Mucosa of descending colon (tissue), 3 donors: ENCODE measurements around the gene GUCA1A. TPM values are rescaled to one million over a fixed set of nuclear protein-coding genes. Genes with fewer than 3 reads are reported as not detected.
"Not testable (repeated sequence)": the region's sequence is repeated elsewhere in the genome, so short reads cannot be mapped to it uniquely, and the experiment has no call there.

Experiments used
- ATAC-seq: fragments of 200-7000 bp; cut with Tn5 transposase; one replicate; pipeline ENCODE4 v1.9.1; 2020; ENCODE audit warnings: mild to moderate bottlenecking, moderate library complexity
- DNase-seq, 3 donors: peaks; one replicate each; pipeline ENCODE4 v3.0.0-alpha.2; 2020
- H3K36me3 ChIP-seq: fragments of 200-600 bp; one replicate; pipeline ENCODE4 v1.8.0; 2021; ENCODE audit warnings: low read depth, mild to moderate bottlenecking
- H3K4me1 ChIP-seq: fragments of 200-600 bp; one replicate; pipeline ENCODE4 v1.8.0; 2021; ENCODE audit warnings: low read depth, mild to moderate bottlenecking
- H3K4me3 ChIP-seq: fragments of 200-600 bp; one replicate; pipeline ENCODE4 v1.8.0; 2021; ENCODE audit warnings: mild to moderate bottlenecking
- H3K9me3 ChIP-seq: fragments of 200-600 bp; one replicate; pipeline ENCODE4 v1.8.0; 2021; ENCODE audit warnings: mild to moderate bottlenecking
- intact Hi-C, 2 donors: fragments of 100-400 bp; cut with DNase I in 1 of 2; cut with micrococcal nuclease in 1 of 2; formaldehyde crosslinking; loops; one replicate each; pipeline versions ENCODE4 v1.11.0 to v1.11.1; 2022; cut with DNase I, micrococcal nuclease
- total RNA-seq, 3 donors: library from RNA; stranded (reverse); fragmentation: NEBNext Ultra II Directional in 2 of 3; extraction: Animal tissue kit (Norgen Biotek cat#: 25700) in 2 of 3; gene quantifications; one replicate each; pipeline versions ENCODE4 v1.2.1 to v1.2.4, GENCODE V29; 2021 to 2023
- TF ChIP-seq, protein P1 (sequence below): fragments of 200-600 bp; IDR thresholded peaks from one replicate; pipeline ENCODE4 v1.8.0; 2022; ENCODE audit warnings: antibody characterized with exemption, mild to moderate bottlenecking
- donor health status: DM: no; HTN: no; CAD: no; lungs with moderate emphysema.
- donor health status: DM: no; HTN: no; CAD: no.
- donor health status: DM: no; HTN: yes; CAD: no.

GUCA1A gene
- total RNA-seq, 3 donors from 2014 or later: not detected

DNA sequence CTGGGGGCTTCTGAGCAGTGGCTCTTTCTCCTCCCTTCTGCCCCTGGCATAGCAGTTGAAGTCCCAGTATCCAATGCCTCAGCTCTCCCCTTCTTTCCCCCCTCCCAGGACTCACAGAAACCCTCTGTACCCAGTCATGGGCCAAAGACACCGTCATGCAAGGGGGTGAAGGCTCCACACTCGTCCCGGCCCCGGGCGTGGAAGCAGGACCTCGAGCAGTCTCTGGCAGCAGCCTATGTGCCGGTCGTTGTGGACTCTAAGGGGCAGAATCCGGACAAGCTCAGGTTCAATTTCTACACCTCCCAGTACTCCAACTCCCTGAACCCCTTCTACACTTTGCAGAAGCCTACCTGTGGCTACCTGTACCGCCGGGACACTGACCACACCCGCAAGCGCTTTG lies 10.4 kb upstream of the GUCA1A start:
- H3K4me1 ChIP-seq: no peaks in the 10 kb centered on the region
- TF ChIP-seq, protein P1, sequence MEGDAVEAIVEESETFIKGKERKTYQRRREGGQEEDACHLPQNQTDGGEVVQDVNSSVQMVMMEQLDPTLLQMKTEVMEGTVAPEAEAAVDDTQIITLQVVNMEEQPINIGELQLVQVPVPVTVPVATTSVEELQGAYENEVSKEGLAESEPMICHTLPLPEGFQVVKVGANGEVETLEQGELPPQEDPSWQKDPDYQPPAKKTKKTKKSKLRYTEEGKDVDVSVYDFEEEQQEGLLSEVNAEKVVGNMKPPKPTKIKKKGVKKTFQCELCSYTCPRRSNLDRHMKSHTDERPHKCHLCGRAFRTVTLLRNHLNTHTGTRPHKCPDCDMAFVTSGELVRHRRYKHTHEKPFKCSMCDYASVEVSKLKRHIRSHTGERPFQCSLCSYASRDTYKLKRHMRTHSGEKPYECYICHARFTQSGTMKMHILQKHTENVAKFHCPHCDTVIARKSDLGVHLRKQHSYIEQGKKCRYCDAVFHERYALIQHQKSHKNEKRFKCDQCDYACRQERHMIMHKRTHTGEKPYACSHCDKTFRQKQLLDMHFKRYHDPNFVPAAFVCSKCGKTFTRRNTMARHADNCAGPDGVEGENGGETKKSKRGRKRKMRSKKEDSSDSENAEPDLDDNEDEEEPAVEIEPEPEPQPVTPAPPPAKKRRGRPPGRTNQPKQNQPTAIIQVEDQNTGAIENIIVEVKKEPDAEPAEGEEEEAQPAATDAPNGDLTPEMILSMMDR: no peak
- H3K9me3 ChIP-seq: no peaks in the 10 kb centered on the region
- intact Hi-C loops: no loop called here
- no peaks in the 10 kb centered on the region for H3K36me3 ChIP-seq
- DNase-seq: no peak
- no peak overlapping the region for H3K4me3 ChIP-seq
- no peak for ATAC-seq

DNA sequence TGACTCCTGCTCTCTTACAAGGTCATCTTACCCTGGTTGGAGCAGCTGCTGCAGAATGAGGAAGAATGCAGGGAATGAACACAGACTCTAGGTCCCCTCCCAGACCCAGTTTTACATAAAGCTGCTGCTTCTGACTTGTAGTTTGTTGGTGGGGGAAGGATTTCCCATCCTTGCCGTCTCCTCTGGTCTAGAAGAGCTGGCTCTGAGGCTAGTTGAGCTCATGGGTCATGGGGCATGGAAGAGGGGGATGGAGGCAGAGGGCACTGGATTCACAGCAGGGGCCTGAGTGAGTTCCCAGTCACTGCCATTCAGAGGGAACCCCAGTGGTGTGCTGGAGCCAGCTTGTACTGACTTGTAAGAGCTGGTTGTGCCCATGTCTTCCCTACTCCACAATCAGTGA lies 9.2 kb upstream of the GUCA1A start:
- intact Hi-C loops: no loop called here
- Histone ChIP-seq H3K9me3 (no peaks in the 10 kb centered on the region), H3K4me3 (no peak overlapping the region), H3K4me1 (no peaks in the 10 kb centered on the region), H3K36me3 (no peaks in the 10 kb centered on the region)
- ATAC-seq (no peak), DNase-seq (no peak)
- TF ChIP-seq, protein P1: no peak

DNA sequence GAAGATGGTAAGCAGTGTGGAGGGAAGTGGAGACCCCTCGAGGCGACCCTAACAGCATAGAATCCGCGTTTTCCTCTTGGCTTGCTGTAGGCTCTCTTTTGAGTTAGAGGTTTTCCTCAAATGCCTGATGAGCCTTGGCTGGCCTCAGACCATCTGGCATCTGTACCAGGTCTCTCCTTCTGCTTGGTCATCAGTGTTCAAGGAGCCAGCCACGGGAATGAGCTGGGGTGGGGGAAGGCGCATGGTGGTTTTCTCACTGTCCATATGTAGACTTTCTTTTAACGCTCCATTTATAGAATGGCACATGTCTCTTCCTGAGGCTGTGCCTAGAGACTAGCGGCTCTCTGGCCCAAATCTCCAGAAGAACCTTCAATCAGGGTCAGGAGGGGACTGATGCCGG lies 8.1 kb upstream of the GUCA1A start:
- ATAC-seq (no peak), DNase-seq (no peak)
- Histone ChIP-seq H3K4me3 (no peak overlapping the region), H3K4me1 (no peaks in the 10 kb centered on the region), H3K36me3 (no peaks in the 10 kb centered on the region), H3K9me3 (no peaks in the 10 kb centered on the region)
- TF ChIP-seq, protein P1: no peak
- intact Hi-C loops: loop anchor here in 1 of 2 donors (5.0 kb wide), 1 partner anchor 88 kb away; no protein-coding TSS in a partner anchor

DNA sequence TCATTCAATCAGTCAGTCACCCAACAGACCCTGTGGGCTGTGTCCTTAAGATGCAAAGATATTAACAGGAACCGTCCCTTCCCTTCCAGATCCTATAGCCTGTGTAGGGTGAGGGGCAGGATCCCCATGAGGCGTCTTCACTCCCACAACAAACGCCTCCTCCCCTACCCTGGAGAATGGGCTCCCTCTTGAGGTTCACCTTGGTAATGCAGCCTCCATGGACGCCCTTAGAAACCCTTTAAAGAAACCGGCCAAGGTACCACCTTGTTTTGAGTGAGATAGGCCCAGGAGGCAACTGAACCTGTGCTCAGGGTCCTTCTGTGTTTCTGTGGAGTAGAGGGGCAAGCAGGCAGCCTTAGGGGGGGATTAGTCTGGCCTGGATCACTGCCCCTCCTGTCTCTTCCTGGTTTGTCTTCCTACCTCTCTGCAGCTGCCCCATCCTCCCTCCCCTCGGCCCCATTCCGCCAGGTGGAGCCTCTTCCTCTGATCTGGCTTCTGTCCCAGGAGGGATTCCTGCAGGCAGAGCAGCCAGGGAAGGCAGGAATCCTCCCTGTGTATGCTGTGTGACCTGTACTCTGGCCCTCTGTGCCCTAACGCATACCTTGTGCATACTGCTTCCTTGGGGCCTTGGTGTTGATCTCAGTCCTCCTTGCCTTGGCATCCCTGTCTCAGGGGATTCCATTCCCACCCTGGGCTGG lies 6.6 kb upstream of the GUCA1A start:
- Histone ChIP-seq H3K4me1 (no peaks in the 10 kb centered on the region), H3K4me3 (no peak overlapping the region), H3K9me3 (no peaks in the 10 kb centered on the region), H3K36me3 (no peaks in the 10 kb centered on the region)
- TF ChIP-seq, protein P1: peak; percentile 96
- intact Hi-C loops: loop anchor here (1.0 to 5.0 kb wide), 2 partner anchors 89 to 91 kb away; no protein-coding TSS in a partner anchor
- peak; percentile 94 for ATAC-seq
- peak; percentile 63 to 86 (median 72) for DNase-seq

DNA sequence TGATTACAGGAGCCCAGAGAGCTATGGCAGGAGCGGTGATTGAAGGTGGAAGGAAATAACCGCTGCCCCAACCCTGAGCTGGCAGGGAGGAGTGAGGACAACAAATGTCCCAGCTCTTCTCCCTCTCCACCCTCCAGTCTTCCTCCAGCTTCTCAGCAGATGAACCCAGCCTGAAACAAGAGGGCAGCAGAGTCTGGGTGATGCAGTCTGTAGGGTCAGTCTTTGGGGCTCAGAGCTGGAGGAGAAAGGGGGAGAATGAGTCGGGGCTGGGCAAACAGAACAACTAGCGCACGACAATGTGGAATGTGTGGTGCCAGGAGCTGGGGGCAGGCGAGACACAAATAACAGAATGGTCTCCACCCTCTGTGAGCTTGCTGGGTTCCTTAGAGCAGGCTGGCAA lies 4.5 kb upstream of the GUCA1A start:
- intact Hi-C loops: loop anchor here in 1 of 2 donors (5.0 kb wide), 1 partner anchor 91 kb away; no protein-coding TSS in a partner anchor
- TF ChIP-seq, protein P1: no peak
- Histone ChIP-seq H3K36me3 (no peaks in the 10 kb centered on the region), H3K4me1 (peaks cover 3% of the 10 kb centered on the region), H3K9me3 (no peaks in the 10 kb centered on the region), H3K4me3 (no peak overlapping the region)
- DNase-seq: no peak
- no peak for ATAC-seq

DNA sequence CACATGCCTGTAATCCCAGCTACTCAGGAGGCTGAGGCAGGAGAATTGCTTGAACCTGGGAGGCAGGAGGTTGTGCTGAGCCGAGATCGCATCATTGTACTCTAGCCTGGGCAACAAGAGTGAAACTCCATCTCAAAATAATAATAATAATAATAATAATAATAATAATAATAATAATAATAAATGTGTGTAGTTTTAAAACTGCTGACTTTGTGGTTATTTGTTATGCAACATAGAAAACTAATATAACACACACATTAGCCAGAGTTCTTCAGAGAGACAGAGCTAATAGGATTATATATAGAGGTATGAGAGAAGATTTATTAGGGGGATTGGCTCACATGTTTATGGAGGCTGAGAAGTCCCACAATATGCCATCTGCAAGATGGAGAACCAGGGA lies 3.4 kb upstream of the GUCA1A start:
- H3K36me3 ChIP-seq, ATAC-seq, DNase-seq, H3K4me1 ChIP-seq, H3K9me3 ChIP-seq, H3K4me3 ChIP-seq: not testable (repeated sequence)
- intact Hi-C loops: loop anchor here in 1 of 2 donors (5.0 kb wide), 1 partner anchor 92 kb away; no protein-coding TSS in a partner anchor
